DND-41 (cell line): ENCODE measurements around the gene ZNRD2.

ENCODE experiments used
- ATAC-seq: fragments of 200-7000 bp; cut with Tn5 transposase; 3 replicates; pipeline ENCODE4 v1.9.1; 2021; ENCODE audit warnings: low read depth; ENCODE audit not compliant: insufficient read depth
- DNase-seq: peaks from one replicate; pipeline ENCODE4 v3.0.0-alpha.2; 2020
- H2AFZ ChIP-seq: 2 replicates; pipeline ENCODE4 v1.6.0; 2012; ENCODE audit warnings: low read depth, low read length
- H3K27ac ChIP-seq: 2 replicates; pipeline ENCODE4 v1.5.1; 2012; ENCODE audit warnings: low read length, inconsistent platforms
- H3K27me3 ChIP-seq: fragments of 200-600 bp; sonication (generic); 2 replicates; pipeline ENCODE4 v1.6.0; 2012; ENCODE audit warnings: low read length, mild to moderate bottlenecking, inconsistent platforms; ENCODE audit not compliant: insufficient read depth, poor library complexity
- H3K36me3 ChIP-seq: 2 replicates; pipeline ENCODE4 v1.5.1; 2012; ENCODE audit warnings: low read length, inconsistent platforms; ENCODE audit not compliant: insufficient read depth
- H3K4me1 ChIP-seq: 2 replicates; pipeline ENCODE4 v1.5.1; 2012; ENCODE audit warnings: mild to moderate bottlenecking, low read length; ENCODE audit not compliant: insufficient read depth
- H3K4me2 ChIP-seq: 2 replicates; pipeline ENCODE4 v1.6.0; 2012; ENCODE audit warnings: mild to moderate bottlenecking, moderate library complexity, low read length, inconsistent platforms; ENCODE audit not compliant: insufficient read depth
- H3K4me3 ChIP-seq, 2 experiments: fragments of 200-600 bp in 1 of 2; shearing (Covaris generic) in 1 of 2; 2 replicates each; pipeline ENCODE4 v1.5.1; 2012 to 2016; ENCODE audit warnings: inconsistent platforms in 2 of 2, low read length in 2 of 2, mild to moderate bottlenecking in 2 of 2, low read depth in 1 of 2, moderate library complexity in 1 of 2
- H3K79me2 ChIP-seq: 2 replicates; pipeline ENCODE4 v1.6.0; 2012; ENCODE audit warnings: low read length, inconsistent platforms; ENCODE audit not compliant: insufficient read depth
- H3K9ac ChIP-seq: 2 replicates; pipeline ENCODE4 v1.6.0; 2012; ENCODE audit warnings: low read depth, mild to moderate bottlenecking, inconsistent platforms, low read length, moderate library complexity
- H3K9me3 ChIP-seq: 2 replicates; pipeline ENCODE4 v1.5.1; 2012; ENCODE audit warnings: low read length, moderate library complexity, mild to moderate bottlenecking, inconsistent platforms; ENCODE audit not compliant: insufficient read depth, severe bottlenecking
- H4K20me1 ChIP-seq: 2 replicates; pipeline ENCODE4 v1.6.0; 2012; ENCODE audit warnings: low read length; ENCODE audit not compliant: insufficient read depth
- EZH2 ChIP-seq: IDR thresholded peaks from 3 replicates; pipeline ENCODE4 v1.6.1; 2012; ENCODE audit warnings: borderline replicate concordance, low read depth, mild to moderate bottlenecking, moderate library complexity, low read length, inconsistent platforms; ENCODE audit not compliant: severe bottlenecking
- TF ChIP-seq, protein P1 (sequence below): IDR thresholded peaks from 2 replicates; pipeline ENCODE4 v1.5.1; 2012; ENCODE audit warnings: borderline replicate concordance, low read length, moderate library complexity, mild to moderate bottlenecking; ENCODE audit not compliant: poor library complexity, severe bottlenecking; ENCODE audit errors: extremely low read depth

Gene ZNRD2

DNA sequence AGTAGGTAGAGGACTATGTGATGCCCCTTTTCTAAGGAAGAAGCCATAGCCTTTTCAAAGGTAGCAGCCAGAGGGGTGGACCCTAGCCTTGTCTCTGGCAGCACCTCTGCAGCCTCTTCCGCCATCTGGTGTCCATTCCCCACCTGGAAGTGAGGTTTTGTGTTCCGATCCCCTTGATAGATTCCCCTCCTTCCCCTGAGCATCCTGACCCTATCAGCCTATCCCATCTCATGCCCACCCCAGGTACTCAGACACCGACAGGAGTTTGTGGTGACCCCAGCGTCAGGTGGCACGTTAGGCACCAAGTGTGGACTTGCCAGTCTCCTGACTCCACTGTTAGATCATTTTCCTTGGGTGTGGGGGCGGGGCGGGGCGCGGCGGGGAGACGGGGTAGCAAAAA, 1.7 kb downstream of the ZNRD2 start:
- no peak for DNase-seq
- Histone ChIP-seq H3K4me2 (peak overlapping the region; percentile 98), H3K27me3 (no peaks in the 10 kb centered on the region), H3K9ac (peak overlapping the region; percentile 92), H3K27ac (peak overlapping the region; percentile 53), H3K79me2 (peaks cover 70% of the 10 kb centered on the region), H3K9me3 (no peaks in the 10 kb centered on the region), H3K4me3 (peak overlapping the region in 1 of 2 experiments; percentile 84; a peak in 3 of 4 replicates), H4K20me1 (peaks cover 39% of the 10 kb centered on the region), H3K4me1 (peaks cover 73% of the 10 kb centered on the region), H2AFZ (no peak overlapping the region), H3K36me3 (peaks cover 22% of the 10 kb centered on the region)
- TF ChIP-seq, protein P1, sequence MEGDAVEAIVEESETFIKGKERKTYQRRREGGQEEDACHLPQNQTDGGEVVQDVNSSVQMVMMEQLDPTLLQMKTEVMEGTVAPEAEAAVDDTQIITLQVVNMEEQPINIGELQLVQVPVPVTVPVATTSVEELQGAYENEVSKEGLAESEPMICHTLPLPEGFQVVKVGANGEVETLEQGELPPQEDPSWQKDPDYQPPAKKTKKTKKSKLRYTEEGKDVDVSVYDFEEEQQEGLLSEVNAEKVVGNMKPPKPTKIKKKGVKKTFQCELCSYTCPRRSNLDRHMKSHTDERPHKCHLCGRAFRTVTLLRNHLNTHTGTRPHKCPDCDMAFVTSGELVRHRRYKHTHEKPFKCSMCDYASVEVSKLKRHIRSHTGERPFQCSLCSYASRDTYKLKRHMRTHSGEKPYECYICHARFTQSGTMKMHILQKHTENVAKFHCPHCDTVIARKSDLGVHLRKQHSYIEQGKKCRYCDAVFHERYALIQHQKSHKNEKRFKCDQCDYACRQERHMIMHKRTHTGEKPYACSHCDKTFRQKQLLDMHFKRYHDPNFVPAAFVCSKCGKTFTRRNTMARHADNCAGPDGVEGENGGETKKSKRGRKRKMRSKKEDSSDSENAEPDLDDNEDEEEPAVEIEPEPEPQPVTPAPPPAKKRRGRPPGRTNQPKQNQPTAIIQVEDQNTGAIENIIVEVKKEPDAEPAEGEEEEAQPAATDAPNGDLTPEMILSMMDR = peak; percentile 45
- TF ChIP-seq EZH2 = no peak
- ATAC-seq = no peak

DNA sequence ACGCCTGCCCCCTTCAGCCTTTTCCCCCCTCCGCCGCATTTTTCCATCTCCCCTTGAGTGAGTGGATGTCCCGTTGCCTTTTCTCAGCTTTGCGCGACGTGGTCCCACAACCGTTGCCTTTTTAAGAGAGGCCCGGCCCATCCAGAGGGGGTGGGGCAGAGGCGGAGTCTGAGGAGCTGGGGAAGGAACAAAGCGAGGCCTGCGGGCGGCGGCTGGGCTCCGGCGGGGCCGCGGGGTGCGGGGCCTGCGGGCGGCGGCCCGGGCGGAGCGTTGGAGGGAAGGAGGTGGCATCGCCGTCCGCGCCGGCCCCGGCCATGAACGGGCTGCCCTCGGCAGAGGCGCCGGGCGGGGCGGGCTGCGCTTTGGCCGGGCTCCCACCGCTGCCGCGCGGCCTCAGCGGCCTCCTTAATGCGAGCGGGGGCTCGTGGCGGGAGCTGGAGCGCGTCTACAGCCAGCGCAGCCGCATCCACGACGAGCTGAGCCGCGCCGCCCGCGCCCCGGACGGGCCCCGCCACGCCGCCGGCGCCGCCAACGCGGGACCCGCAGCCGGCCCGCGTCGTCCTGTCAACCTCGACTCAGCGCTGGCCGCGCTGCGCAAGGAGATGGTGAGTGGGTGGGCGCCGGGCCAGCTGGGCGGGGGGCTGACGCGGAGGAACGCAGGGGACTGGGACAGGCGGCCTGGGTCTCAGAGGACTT, 2.2 kb downstream of the ZNRD2 start, which contains the start of gene FAM89B:
Gene FAM89B, plus strand, starts transcription at position 183 of the 696 bp plus-strand sequence. Its CDS starts 132 bp downstream, at position 315.
- peaks cover 22% of the 10 kb centered on the region for H3K36me3 ChIP-seq
- H2AFZ ChIP-seq = 0 out of 2 replicates have a peak within 1 kb of the TSS, but pooled peaks have one; percentile 27
- peaks cover 39% of the 10 kb centered on the region for H4K20me1 ChIP-seq
- peak within 1 kb of the TSS; percentile 92 for H3K9ac ChIP-seq
- H3K79me2 ChIP-seq = peaks cover 75% of the 10 kb centered on the region
- TF ChIP-seq EZH2 = no peak
- TF ChIP-seq, protein P1 = no peak
- no peaks in the 10 kb centered on the region for H3K9me3 ChIP-seq
- H3K4me2 ChIP-seq = peak within 1 kb of the TSS; percentile 98
- peak within 1 kb of the TSS; percentile 84; a peak in 3 of 4 replicates for H3K4me3 ChIP-seq
- H3K4me1 ChIP-seq = peaks cover 79% of the 10 kb centered on the region
- DNase-seq = peak; percentile 94
- ATAC-seq = peak; percentile 31
- H3K27ac ChIP-seq = peak within 1 kb of the TSS; percentile 65
- H3K27me3 ChIP-seq = no peaks in the 10 kb centered on the region

DNA sequence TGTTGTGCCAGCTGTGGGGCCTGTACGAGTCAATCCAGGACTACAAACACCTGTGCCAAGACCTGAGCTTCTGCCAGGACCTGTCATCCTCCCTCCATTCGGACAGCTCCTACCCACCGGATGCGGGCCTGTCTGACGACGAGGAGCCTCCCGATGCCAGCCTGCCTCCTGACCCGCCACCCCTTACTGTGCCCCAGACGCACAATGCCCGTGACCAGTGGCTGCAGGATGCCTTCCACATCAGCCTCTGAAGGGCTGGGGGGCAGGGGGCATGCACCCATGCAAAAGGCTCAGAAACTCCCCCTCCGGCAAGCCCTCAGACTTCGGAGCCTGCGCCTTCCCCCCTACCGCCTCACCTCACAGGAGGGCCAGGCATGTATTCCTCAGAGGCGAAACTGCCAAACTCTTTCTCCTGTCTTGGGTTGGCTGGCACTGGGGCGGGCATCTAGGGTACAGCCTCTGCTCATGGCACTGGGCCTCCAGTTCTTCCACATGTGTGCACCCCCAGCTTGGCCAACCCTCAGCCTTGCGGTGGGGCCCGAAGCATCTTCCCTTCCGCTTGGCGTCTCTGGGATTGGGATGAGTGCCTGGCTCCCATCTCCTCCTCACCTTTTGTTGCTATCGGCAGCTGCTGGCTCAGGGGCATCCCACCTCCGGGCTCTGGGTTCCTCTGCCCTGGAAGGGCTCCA, 3.3 kb downstream of the ZNRD2 start:
- H3K27me3 ChIP-seq = no peaks in the 10 kb centered on the region
- H2AFZ ChIP-seq = no peak overlapping the region
- H3K36me3 ChIP-seq = peaks cover 19% of the 10 kb centered on the region; the same call in 1 of the 2 replicates
- peaks cover 76% of the 10 kb centered on the region for H3K4me1 ChIP-seq
- H3K4me2 ChIP-seq = peak overlapping the region; percentile 98
- H3K4me3 ChIP-seq = peak overlapping the region; percentile 38 to 84; a peak in 3 of 4 replicates
- peak overlapping the region; percentile 54 for H3K27ac ChIP-seq
- ATAC-seq = no peak
- H3K79me2 ChIP-seq = peaks cover 67% of the 10 kb centered on the region
- H3K9ac ChIP-seq = peak overlapping the region; percentile 92
- H4K20me1 ChIP-seq = peaks cover 40% of the 10 kb centered on the region
- no peaks in the 10 kb centered on the region for H3K9me3 ChIP-seq
- no peak for TF ChIP-seq EZH2
- TF ChIP-seq, protein P1 = no peak
- DNase-seq = no peak
